A549 treated with CORT108297 at 1 μM for 4 hours (cell line): ENCODE results near the gene UBN1. TPM values are rescaled to one million over a fixed set of nuclear protein-coding genes. Genes with fewer than 3 reads are reported as not detected.

Source experiments
- total RNA-seq: library from RNA; stranded (reverse); fragments of 200-300 nt; extraction: Qiagen RNA extraction; gene quantifications from 5 replicates; pipeline ENCODE4 v1.2.3, GENCODE V29; 2022

The UBN1 gene
- total RNA-seq: 26.1 to 29.5 TPM (median 27.8 TPM) in 5 replicates

DNA sequence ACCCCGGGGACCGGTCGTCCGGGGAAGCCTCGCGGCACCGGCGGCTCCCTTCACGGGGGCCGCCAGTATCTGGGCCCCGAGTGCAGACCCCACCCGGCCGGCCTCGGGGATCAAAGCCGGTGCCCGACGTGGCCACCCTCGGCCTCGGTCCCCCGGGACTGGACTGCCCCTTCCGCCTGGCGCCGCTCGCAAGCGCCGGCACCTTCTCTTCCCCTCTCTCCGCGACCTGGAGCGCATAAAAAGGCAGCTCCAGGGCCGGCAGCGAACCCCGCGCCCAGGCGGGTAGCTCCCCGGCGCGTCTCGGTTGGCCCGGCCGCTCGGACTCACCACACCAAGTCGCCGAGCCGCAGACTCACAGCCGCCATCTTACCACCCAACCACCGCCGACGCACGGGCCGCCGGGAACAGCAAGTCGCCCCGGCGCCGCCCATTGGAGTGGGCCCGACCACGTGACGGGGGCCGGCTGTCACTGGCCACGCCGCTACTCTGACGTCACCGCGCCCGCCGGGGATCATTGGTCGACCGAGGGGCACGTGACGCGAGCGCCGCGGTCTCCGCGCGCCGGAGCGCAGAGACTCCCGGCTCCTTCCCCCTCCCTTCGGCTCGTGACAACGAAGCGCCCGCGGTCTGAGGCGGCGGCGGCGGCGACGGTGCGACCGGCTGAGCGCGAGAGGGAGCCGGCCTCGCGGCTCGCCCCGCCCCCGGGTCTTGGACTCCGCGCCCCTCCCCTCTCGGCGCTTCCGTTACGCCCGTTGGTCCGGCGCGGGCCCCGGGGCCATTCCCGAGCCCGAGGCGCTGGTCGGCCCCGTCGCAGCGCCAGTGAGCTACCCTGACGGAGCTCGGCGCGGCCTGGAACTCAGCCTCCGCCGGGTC is at the start of gene UBN1, which contains the start of gene GLYR1:
Gene UBN1 (plus strand): TSS at position 581 of the 873 bp plus-strand sequence. CDS start 5,437 bp downstream, outside the sequence.
Gene GLYR1 (minus strand): TSS at position 388 of the 873 bp plus-strand sequence. CDS start 23 bp downstream, at position 365.

GRCh38 chr16:4801962-4802658 is 45.2 kb upstream of the UBN1 start, which contains the start of gene ROGDI:
TSS of gene ROGDI (minus strand) at chr16:4802633. CDS start at chr16:4802571, 62 bp downstream.

Other genes starting within 250 kb of the UBN1 start
- 34.5 to 67.4 TPM (median 61.1 TPM) in 5 replicates for gene UBALD1, start 232.6 kb upstream of the UBN1 start, total RNA-seq
- 35.8 to 41.3 TPM (median 40.5 TPM) in 5 replicates for gene MGRN1, start 222.7 kb upstream of the UBN1 start, total RNA-seq
- 14.9 to 26.8 TPM (median 25.8 TPM) in 5 replicates for gene NUDT16L1, start 153.9 kb upstream of the UBN1 start, total RNA-seq
- gene ANKS3, start 113.2 kb upstream of the UBN1 start, total RNA-seq: 20.5 to 28.5 TPM (median 27.7 TPM) in 5 replicates
- gene DNAAF8, start 112.9 kb upstream of the UBN1 start, total RNA-seq: 1.0 to 1.8 TPM (median 1.2 TPM) in 5 replicates
- gene ZNF500, start 80.3 kb upstream of the UBN1 start, total RNA-seq: 6.8 to 10.3 TPM (median 8.7 TPM) in 5 replicates
- 0.16 TPM in 1 of 5 replicates, not detected in the others for gene SEPTIN12, start 59.1 kb upstream of the UBN1 start, total RNA-seq
- gene SMIM22, start 52.1 kb upstream of the UBN1 start, total RNA-seq: not detected in 5 replicates
- gene ROGDI, start 44.8 kb upstream of the UBN1 start, total RNA-seq: 8.7 to 16.3 TPM (median 15.1 TPM) in 5 replicates
- gene GLYR1, start 193 bp upstream of the UBN1 start, total RNA-seq: 39.9 to 44.5 TPM (median 43.0 TPM) in 5 replicates
- 2.4 to 3.3 TPM (median 3.1 TPM) in 5 replicates for gene PPL, start 89.7 kb downstream of the UBN1 start, total RNA-seq
- 0.01 to 0.04 TPM (median 0.03 TPM) in 5 replicates for gene SEC14L5, start 110.8 kb downstream of the UBN1 start, total RNA-seq
- 13.1 to 19.8 TPM (median 18.4 TPM) in 5 replicates for gene NAGPA, start 186.5 kb downstream of the UBN1 start, total RNA-seq
- gene C16orf89, start 218.5 kb downstream of the UBN1 start, total RNA-seq: 0.22 TPM in 1 of 5 replicates, not detected in the others
- 30.5 to 41.6 TPM (median 39.4 TPM) in 5 replicates for gene ALG1, start 224.4 kb downstream of the UBN1 start, total RNA-seq